ENCODE measurements around the gene SORL1.
A peak's percentile ranks its signal among the peaks of the same experiment; 100 is the strongest.
"Not testable (repeated sequence)": the region's sequence is repeated elsewhere in the genome, so short reads cannot be mapped to it uniquely, and the experiment has no call there.

Gene SORL1

GRCh38 chr11:121503051-121503450 is 50.9 kb downstream of the SORL1 start:
- ATAC-seq: no peak
- no peak for DNase-seq

- not testable (repeated sequence) for DNase-seq, ATAC-seq
Observed at GRCh38 chr11:121506237-121506636, 54.1 kb downstream of the SORL1 start.

DNA sequence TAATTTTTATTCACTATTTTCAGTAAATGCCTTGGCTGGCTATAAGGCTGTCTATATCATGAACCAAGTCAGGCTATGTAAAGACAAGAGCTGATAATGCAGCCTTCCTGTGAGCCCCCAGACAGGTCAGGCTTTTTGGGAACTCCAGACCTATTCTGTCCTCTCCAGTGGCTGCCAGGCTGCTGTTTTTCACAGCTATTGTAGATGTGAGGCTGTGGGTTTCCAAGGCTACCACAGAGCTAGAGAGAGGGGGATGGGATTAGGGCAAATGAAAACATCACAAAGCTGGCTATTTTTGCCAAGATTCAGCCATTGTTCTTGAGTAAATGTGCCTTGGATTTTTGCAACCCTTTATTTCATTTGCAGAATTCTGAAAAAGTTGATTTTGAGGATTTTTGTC is 56.3 kb downstream of the SORL1 start:
- DNase-seq: no peak
- ATAC-seq: no peak

- no peak for ATAC-seq
Observed at GRCh38 chr11:121510438-121510837, 58.3 kb downstream of the SORL1 start.

DNA sequence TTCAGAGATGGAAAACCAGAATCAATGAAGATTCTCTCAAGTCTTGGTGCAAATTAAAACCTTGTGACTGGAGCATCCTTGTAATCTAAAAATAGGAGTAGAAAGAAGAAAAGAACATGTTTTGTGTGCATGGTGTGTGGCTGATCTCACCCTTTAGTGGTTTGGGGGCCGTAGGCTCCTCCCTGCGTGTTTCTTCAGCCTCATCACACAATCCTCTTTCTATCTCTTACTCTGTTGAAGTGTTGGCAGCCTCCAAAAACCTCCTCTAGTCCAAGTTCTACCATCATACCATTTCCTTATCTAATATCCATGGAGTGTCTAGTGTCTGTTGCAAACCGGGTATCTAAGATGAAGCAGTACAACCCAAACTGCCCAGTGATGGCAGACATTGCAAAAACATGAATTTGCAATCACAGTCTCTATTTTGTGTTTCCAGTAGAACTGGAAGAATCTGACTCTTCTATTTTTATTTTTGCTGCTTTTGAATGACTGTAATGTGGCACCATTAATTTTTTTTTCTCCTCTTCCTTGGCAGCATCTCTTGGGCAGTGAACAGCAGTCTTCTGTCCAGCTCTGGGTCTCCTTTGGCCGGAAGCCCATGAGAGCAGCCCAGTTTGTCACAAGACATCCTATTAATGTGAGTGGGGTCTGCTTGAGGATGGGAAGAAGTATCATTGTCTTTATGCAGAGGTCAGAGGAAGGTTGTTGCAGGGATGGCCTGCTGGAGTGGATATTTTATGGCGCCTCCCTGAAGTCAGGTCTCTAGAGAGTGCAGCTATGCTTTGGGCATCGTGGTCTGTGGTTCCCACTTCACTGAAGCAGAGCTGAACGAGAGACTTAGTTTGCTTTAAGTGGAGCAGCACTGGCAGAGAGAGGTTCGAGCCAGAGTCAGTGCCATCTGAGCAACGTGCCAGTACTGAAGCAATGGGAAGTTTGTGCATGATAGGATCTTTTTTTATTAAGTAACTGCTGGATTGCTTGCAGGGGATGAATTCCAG is 60.7 kb downstream of the SORL1 start:
- no peak for ATAC-seq
- DNase-seq: no peak

More at GRCh38 chr11:121510438-121510837, 58.3 kb downstream of the SORL1 start:
- no peak for DNase-seq

GRCh38 chr11:121513807-121514206 is 61.7 kb downstream of the SORL1 start:
- no peak for ATAC-seq
- DNase-seq: no peak

DNA sequence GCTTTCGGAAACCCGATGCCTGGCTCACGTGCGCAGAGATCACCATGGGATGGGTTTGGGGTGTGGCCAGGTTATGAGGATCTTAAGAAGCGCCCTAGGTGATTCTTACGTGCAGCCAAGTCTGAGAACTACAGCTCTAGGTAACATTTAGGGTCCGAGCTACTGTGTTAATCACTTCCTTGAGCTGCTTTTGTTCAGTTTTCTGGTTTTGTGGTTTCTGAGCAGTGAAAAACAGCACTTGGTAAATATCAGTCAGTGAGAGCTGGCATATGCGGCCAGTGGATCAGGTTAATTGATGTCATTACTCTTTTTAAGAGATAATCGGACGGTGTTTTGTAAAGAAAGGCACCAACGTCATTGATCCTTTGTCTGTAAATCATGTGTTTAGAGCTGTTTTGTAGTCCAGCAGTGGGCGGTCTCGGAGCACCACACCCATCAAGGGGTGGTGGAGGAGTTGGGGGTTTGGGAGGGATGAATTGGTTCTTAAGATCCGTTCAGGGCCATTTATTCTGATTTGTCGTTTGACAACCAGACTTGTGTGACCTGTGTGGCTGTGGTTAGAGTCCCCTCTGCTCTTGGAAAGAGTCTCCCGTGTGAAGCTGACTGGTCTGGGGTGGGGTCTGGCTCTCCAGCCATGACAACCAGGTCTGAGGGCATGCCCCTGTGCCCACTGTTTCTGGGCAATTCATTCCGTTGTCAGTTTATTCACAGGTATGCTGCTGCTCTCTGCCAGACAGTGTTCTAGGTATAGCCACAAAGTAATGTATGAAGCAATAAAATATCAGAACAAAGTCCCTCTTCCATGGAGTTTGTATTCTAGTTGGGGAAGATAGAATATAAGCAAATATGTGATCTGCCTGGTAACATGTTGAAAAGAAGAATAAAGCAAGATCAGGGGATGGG is 62.6 kb downstream of the SORL1 start:
- peak; percentile 89 for ATAC-seq
- peak; percentile 15 for DNase-seq

- DNase-seq (no peak), ATAC-seq (no peak)
Observed at GRCh38 chr11:121515335-121515671, 63.2 kb downstream of the SORL1 start.

- ATAC-seq (no peak), DNase-seq (no peak)
Observed at GRCh38 chr11:121517996-121518395, 65.9 kb downstream of the SORL1 start.

DNA sequence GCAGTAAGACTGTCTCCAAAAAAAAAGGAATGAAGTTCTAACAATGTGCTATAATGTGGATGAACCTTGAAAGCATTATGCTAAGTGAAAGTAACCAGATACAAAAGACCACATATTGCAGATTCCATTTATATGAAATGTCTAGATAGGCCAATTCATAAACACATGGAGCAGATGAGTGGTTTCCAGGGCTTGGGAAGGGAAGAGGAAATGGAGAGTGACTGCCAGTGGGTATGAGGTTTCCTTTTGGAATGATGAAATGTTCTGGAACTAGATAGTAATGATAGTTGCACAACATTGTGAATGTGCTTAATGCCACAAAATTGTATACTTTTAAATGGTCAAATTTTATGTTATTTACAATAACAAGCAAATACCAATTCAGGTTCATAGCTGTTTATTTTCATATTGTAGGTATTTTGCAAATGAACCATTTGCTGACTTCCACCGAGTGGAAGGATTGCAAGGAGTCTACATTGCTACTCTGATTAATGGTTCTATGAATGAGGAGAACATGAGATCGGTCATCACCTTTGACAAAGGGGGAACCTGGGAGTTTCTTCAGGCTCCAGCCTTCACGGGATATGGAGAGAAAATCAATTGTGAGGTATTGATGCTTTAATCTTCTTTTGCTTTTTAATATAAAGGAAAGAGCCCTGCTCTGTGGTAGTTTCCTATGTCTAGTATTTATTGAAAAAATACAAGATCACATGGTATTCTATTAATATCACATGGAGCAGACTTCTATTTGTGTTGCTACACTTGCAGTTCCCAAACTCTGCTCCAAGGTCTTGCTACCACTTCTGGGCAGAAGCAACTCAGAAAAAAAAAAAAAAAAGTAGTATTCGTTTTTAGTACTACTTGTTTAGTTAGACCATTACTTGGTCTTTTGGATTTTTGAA is 68.4 kb downstream of the SORL1 start:
- ATAC-seq (no peak), DNase-seq (no peak)

DNA sequence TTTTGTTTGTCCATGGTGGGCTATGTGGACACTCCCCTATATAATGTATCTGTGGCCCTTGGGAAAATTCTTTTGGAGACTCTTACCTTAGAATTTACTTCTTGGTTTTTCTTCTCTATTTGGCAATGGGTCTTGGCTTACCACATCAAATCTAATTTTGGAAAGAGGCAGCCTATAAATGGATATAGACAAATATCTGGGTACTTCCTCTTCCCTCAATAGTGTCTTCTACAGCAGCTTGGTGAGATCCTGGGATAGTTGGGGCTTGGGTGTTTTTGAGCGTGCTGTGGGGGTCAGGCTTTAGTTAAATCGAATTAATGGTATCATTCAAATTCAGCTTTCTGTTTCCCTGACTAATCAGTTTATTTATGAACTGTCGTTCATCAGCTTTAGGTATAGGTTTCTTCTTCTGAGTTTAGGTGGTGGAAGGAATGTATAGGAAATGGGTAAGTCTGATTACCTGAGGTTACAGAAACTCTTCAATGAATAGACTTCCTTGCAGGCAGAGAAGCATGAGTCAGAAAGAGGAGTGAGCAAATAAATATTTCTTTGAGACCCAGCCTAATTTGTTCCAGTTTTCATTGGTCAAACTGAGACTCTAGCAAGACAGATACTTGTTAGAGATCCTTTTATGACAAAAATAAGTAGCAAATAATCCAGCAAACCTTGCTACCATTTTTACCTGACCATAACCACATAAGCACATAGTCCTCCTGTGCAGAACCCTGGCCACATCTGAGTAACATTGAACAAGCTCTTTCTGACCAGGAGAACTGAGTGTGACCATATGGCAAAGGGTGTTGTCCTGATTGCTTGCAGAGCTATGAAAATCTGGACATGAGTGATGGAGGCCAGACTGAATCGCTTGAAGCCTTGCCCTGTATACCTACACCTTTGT is 69.3 kb downstream of the SORL1 start:
- peak; percentile 54 for ATAC-seq
- no peak for DNase-seq

- DNase-seq (no peak), ATAC-seq (no peak)
Observed at GRCh38 chr11:121522043-121522941, 70.2 kb downstream of the SORL1 start.

DNA sequence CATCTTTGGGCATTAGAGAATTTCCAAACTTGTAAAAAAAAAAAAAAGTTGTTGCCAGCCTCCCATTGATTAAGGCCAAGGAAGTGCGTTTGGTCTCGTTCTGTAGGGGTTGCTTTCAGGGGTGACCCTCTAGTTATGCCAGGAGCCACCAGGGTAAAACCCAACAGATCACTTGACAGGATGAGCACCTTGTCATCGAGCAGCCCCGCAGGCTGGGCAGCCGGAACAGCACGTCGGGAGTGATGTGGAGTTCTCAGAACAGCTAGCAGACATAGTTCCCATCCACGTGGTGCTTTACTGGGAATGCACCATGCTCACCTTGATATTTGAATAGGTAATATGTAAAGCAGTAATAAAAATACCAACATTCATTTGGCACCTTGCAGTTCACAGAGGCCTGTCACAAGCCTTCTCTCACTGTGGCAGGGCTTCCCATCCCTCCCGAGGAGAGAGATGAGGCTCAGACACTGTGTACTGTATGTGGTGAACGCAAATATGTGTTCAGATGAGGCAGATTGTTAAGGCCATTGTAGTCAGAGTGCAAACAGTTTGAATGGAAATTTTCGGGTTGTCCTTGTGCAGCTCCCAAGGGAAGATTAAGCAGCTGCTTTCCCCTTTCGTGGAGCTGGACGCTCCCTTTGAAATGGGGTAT is 71.6 kb downstream of the SORL1 start:
- no peak for DNase-seq
- ATAC-seq: no peak

DNA sequence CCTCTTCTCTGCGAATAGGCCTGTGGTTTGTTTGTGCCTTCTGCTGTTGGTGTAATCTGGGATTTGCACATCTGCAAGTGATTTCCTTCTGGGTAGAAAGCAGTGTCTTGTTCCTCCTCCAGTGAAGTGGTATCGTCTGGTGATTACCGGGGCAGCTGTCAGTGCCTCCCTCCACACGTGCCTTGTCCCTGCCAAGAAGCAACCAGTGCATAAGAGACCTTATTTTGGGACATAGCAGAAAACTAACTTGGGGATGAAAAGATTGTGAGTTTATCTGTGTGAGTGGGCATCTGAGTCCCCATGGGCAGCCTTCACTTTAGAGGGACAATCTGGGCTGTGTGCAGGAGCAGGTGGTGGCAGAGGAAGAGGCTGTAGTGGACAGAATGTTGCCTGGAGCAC is 72.1 kb downstream of the SORL1 start:
- ATAC-seq (no peak), DNase-seq (no peak)

GRCh38 chr11:121525376-121525775 is 73.3 kb downstream of the SORL1 start:
- DNase-seq (no peak), ATAC-seq (no peak)

GRCh38 chr11:121530257-121530656 is 78.1 kb downstream of the SORL1 start:
- DNase-seq (no peak), ATAC-seq (no peak)

- ATAC-seq (no peak), DNase-seq (no peak)
Observed at GRCh38 chr11:121533601-121534000, 81.5 kb downstream of the SORL1 start.

- no peak for DNase-seq
- ATAC-seq: no peak
Observed at GRCh38 chr11:121534131-121535093, 82.3 kb downstream of the SORL1 start.

All from stimulated activated naive CD8-positive, alpha-beta T cell treated with anti-CD3 and anti-CD28 coated beads, Interleukin-15, Interleukin-2, amounts not matched to agents 100 U/mL and 50 U/mL, for 24 hours (primary cell).